WTC11 (cell line): ENCODE data around the gene OR51A2. TPM values are rescaled to one million over a fixed set of nuclear protein-coding genes. Genes with fewer than 3 reads are reported as not detected.

Source experiments
- ATAC-seq: fragments of 200-7000 bp; cut with Tn5 transposase; 2 replicates; pipeline ENCODE4 v1.10.0; 2021; ENCODE audit warnings: mild to moderate bottlenecking, moderate library complexity
- CTCF ChIA-PET: fragments of 300-600 bp; sonication (Branson Sonifier 250); formaldehyde crosslinking; loops from one replicate; lab custom pipeline; 2021; ENCODE audit warnings: antibody characterized with exemption; lab: Charles Lee
- POLR2A ChIA-PET: fragments of 350-600 bp; sonication (Branson Sonifier 250); formaldehyde crosslinking; loops from one replicate; lab custom pipeline; 2021; ENCODE audit warnings: antibody characterized with exemption; lab: Charles Lee
- DNase-seq: peaks from one replicate; pipeline ENCODE4 v3.0.0; 2021; ENCODE audit warnings: low spot score
- H3K27ac Mint-ChIP-seq: 2 replicates; pipeline ENCODE4 v1.8.0; 2021; ENCODE audit warnings: mixed read lengths
- H3K27me3 Mint-ChIP-seq: 2 replicates; pipeline ENCODE4 v1.8.0; 2021; ENCODE audit warnings: low read depth, mild to moderate bottlenecking, moderate library complexity, mixed read lengths
- H3K36me3 Mint-ChIP-seq: 2 replicates; pipeline ENCODE4 v1.8.0; 2021; ENCODE audit warnings: mixed read lengths
- H3K4me1 Mint-ChIP-seq: 2 replicates; pipeline ENCODE4 v1.8.0; 2022; ENCODE audit warnings: mixed read lengths
- H3K4me3 Mint-ChIP-seq: 2 replicates; pipeline ENCODE4 v1.8.0; 2021; ENCODE audit warnings: mild to moderate bottlenecking, moderate library complexity, mixed read lengths
- H3K9me3 Mint-ChIP-seq: 2 replicates; pipeline ENCODE4 v1.8.0; 2021; ENCODE audit warnings: mixed read lengths
- ARID4B ChIP-seq: sonication (generic); formaldehyde crosslinking; IDR thresholded peaks from 2 replicates; pipeline ENCODE4 v1.8.0; 2023; ENCODE audit warnings: missing genetic modification reagents, mild to moderate bottlenecking, borderline replicate concordance
- CBFB ChIP-seq: sonication (generic); formaldehyde crosslinking; IDR thresholded peaks from 2 replicates; pipeline ENCODE4 v1.8.1; 2022; ENCODE audit warnings: mild to moderate bottlenecking, low read depth, missing genetic modification reagents
- E2F1 ChIP-seq: sonication (generic); formaldehyde crosslinking; IDR thresholded peaks from 2 replicates; pipeline ENCODE4 v1.8.0; 2022; ENCODE audit warnings: mild to moderate bottlenecking, missing genetic modification reagents
- E2F4 ChIP-seq: sonication (generic); formaldehyde crosslinking; IDR thresholded peaks from 2 replicates; pipeline ENCODE4 v1.8.1; 2022; ENCODE audit warnings: low read depth, mild to moderate bottlenecking, moderate library complexity, missing genetic modification reagents, borderline replicate concordance
- GABPB1 ChIP-seq: sonication (generic); formaldehyde crosslinking; IDR thresholded peaks from 2 replicates; pipeline ENCODE4 v1.8.1; 2023; ENCODE audit warnings: mild to moderate bottlenecking, missing genetic modification reagents
- HMGA2 ChIP-seq: fragments of 250-450 bp; sonication (Bioruptor Pico); IDR thresholded peaks from 2 replicates; pipeline ENCODE4 v1.4.0; 2021; ENCODE audit warnings: mild to moderate bottlenecking, moderate library complexity
- JAZF1 ChIP-seq: fragments of 250-450 bp; sonication (Bioruptor Pico); IDR thresholded peaks from 2 replicates; pipeline ENCODE4 v1.9.0; 2021; ENCODE audit warnings: moderate library complexity, mild to moderate bottlenecking, inconsistent platforms
- KAT7 ChIP-seq: sonication (generic); formaldehyde crosslinking; IDR thresholded peaks from 2 replicates; pipeline ENCODE4 v1.8.1; 2023; ENCODE audit warnings: missing genetic modification reagents, mild to moderate bottlenecking, borderline replicate concordance
- MLX ChIP-seq: sonication (generic); formaldehyde crosslinking; IDR thresholded peaks from 2 replicates; pipeline ENCODE4 v1.8.1; 2023; ENCODE audit warnings: mild to moderate bottlenecking, missing genetic modification reagents, moderate library complexity
- NR1H2 ChIP-seq: sonication (generic); formaldehyde crosslinking; IDR thresholded peaks from 2 replicates; pipeline ENCODE4 v1.9.0; 2021; ENCODE audit warnings: mild to moderate bottlenecking, moderate library complexity, missing genetic modification reagents
- RORB ChIP-seq: fragments of 250-450 bp; sonication (Bioruptor Pico); IDR thresholded peaks from 2 replicates; pipeline ENCODE4 v1.9.0; 2021; ENCODE audit warnings: mild to moderate bottlenecking
- SMAD3 ChIP-seq: sonication (generic); formaldehyde crosslinking; IDR thresholded peaks from 2 replicates; pipeline ENCODE4 v1.8.0; 2022; ENCODE audit warnings: missing genetic modification reagents, mild to moderate bottlenecking, borderline replicate concordance
- SP1 ChIP-seq: sonication (generic); formaldehyde crosslinking; conservative IDR thresholded peaks from 2 replicates; pipeline ENCODE4 v1.8.1; 2022; ENCODE audit warnings: missing genetic modification reagents
- STAT6 ChIP-seq: sonication (generic); formaldehyde crosslinking; conservative IDR thresholded peaks from 2 replicates; pipeline ENCODE4 v1.8.1; 2023; ENCODE audit warnings: mild to moderate bottlenecking, low read depth, missing genetic modification reagents, moderate library complexity
- ZNF232 ChIP-seq: sonication (generic); formaldehyde crosslinking; IDR thresholded peaks from 2 replicates; pipeline ENCODE4 v1.8.0; 2022; ENCODE audit warnings: mild to moderate bottlenecking, missing genetic modification reagents
- ZNF396 ChIP-seq: fragments of 250-450 bp; sonication (Bioruptor Pico); IDR thresholded peaks from 2 replicates; pipeline ENCODE4 v1.8.0; 2021; ENCODE audit warnings: mild to moderate bottlenecking, moderate library complexity, borderline replicate concordance
- ZNF416 ChIP-seq: fragments of 250-450 bp; sonication (Bioruptor Pico); IDR thresholded peaks from 2 replicates; pipeline ENCODE4 v1.9.0; 2021; ENCODE audit warnings: mild to moderate bottlenecking, inconsistent platforms
- ZNF423 ChIP-seq: fragments of 250-450 bp; sonication (Bioruptor Pico); IDR thresholded peaks from 2 replicates; pipeline ENCODE4 v2.1.2; 2022; ENCODE audit warnings: mild to moderate bottlenecking, moderate library complexity
- ZNF671 ChIP-seq: fragments of 250-450 bp; sonication (Bioruptor Pico); IDR thresholded peaks from 2 replicates; pipeline ENCODE4 v1.8.0; 2021; ENCODE audit warnings: mild to moderate bottlenecking
- total RNA-seq: library from RNA; stranded (reverse); gene quantifications from 3 replicates; pipeline ENCODE4 v1.2.3, GENCODE V29; 2021
- TF ChIP-seq, protein P1 (sequence below): sonication (generic); formaldehyde crosslinking; IDR thresholded peaks from 2 replicates; pipeline ENCODE4 v1.8.1; 2023; ENCODE audit warnings: mild to moderate bottlenecking, missing genetic modification reagents, moderate library complexity

The OR51A2 gene
- total RNA-seq, 1 experiment from 2014 or later: not detected

DNA sequence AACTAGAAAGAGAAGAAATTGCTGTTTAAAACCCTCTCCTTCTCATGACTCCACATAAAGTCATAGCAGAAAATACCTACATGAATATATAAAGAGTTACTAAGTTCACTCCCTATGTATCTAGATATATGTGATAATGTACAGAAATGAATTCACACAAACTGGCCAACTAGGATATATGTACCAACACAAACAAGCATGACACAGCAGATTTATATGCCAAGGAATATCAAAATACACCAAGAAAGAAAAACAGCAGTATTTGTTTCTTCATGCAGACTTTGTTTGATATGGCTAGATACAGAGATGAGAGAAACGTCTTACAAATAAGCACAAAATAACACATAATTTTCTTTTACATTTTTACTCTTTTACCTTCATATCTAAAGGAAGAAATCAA, 33.2 kb downstream of the OR51A2 start (continued):
- TF ChIP-seq ZNF232 (CRISPR knock-in tag): no peak
- TF ChIP-seq ZNF423: no peak

DNA sequence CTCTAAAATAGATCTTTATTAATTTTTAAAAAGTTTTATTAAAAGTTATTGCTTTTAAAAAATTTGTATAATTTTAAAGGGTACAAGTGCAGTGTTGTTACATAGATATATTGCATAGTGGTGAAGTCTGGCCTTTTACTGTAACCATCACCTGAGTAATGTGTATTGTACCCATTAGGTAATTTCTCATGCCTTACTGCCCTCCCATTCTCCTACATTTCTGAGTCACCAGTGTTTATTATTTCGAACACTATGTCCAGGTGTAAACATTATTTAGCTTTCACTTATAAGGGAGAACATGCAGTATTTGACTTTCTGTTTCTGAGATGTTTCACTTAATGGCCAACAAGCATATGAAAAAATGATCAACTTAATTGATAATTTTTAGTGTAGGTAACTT, 33.7 kb downstream of the OR51A2 start:
- H3K9me3 Mint-ChIP-seq: no peaks in the 10 kb centered on the region
- H3K27ac Mint-ChIP-seq: no peak overlapping the region
- DNase-seq (no peak), ATAC-seq (no peak)
- no peaks in the 10 kb centered on the region; the same call in 1 of the 2 replicates for H3K27me3 Mint-ChIP-seq
- no peaks in the 10 kb centered on the region for H3K4me1 Mint-ChIP-seq
- TF ChIP-seq GABPB1 (CRISPR knock-in tag) (no peak), ZNF671 (CRISPR knock-in tag) (no peak), KAT7 (CRISPR knock-in tag) (no peak)
- no peaks in the 10 kb centered on the region for H3K36me3 Mint-ChIP-seq
- CTCF ChIA-PET: no interaction called here
- POLR2A ChIA-PET: no interaction called here
- no peak overlapping the region for H3K4me3 Mint-ChIP-seq

GRCh38 chr11:4919250-4919649, 36.3 kb downstream of the OR51A2 start, which contains the start of gene OR51G2:
Gene OR51G2, minus strand, starts transcription at chr11:4919350. Its CDS starts 3,687 bp downstream, at chr11:4915663.
- Mint-ChIP-seq H3K27me3 (no peaks in the 10 kb centered on the region), H3K4me3 (no peak within 1 kb of the TSS), H3K9me3 (no peaks in the 10 kb centered on the region), H3K4me1 (no peaks in the 10 kb centered on the region), H3K27ac (no peak within 1 kb of the TSS), H3K36me3 (no peaks in the 10 kb centered on the region)
- ChIA-PET CTCF (no interaction called here), POLR2A (no interaction called here)
- no peak for DNase-seq
- TF ChIP-seq JAZF1 (CRISPR knock-in tag): no peak
- no peak for ATAC-seq

GRCh38 chr11:4916581-4916980, 38.9 kb downstream of the OR51A2 start:
- no peaks in the 10 kb centered on the region for H3K4me1 Mint-ChIP-seq
- no peak for DNase-seq
- no peaks in the 10 kb centered on the region for H3K9me3 Mint-ChIP-seq
- H3K36me3 Mint-ChIP-seq: no peaks in the 10 kb centered on the region
- POLR2A ChIA-PET: interaction anchor here (0.6 kb wide), 1 partner anchor 100 kb away, joined by 8 read pairs; no protein-coding TSS in a partner anchor
- no peak for ATAC-seq
- no peak overlapping the region for H3K27ac Mint-ChIP-seq
- H3K27me3 Mint-ChIP-seq: no peaks in the 10 kb centered on the region
- CTCF ChIA-PET: no interaction called here
- H3K4me3 Mint-ChIP-seq: no peak overlapping the region
- TF ChIP-seq SP1 (CRISPR knock-in tag): no peak
- no peak for TF ChIP-seq ZNF396 (CRISPR knock-in tag)
- no peak for TF ChIP-seq MLX (CRISPR knock-in tag)
- TF ChIP-seq, protein P1, sequence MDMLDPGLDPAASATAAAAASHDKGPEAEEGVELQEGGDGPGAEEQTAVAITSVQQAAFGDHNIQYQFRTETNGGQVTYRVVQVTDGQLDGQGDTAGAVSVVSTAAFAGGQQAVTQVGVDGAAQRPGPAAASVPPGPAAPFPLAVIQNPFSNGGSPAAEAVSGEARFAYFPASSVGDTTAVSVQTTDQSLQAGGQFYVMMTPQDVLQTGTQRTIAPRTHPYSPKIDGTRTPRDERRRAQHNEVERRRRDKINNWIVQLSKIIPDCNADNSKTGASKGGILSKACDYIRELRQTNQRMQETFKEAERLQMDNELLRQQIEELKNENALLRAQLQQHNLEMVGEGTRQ (CRISPR knock-in tag): no peak
- no peak for TF ChIP-seq E2F4
- TF ChIP-seq GABPB1 (CRISPR knock-in tag): no peak
- TF ChIP-seq ARID4B (CRISPR knock-in tag): no peak
- no peak for TF ChIP-seq HMGA2
- no peak for TF ChIP-seq ZNF416
- no peak for TF ChIP-seq CBFB (CRISPR knock-in tag)
- no peak for TF ChIP-seq NR1H2 (CRISPR knock-in tag)
- TF ChIP-seq ZNF671 (CRISPR knock-in tag): no peak
- no peak for TF ChIP-seq RORB (CRISPR knock-in tag)
- TF ChIP-seq ZNF423: no peak
- no peak for TF ChIP-seq STAT6
- no peak for TF ChIP-seq ZNF232 (CRISPR knock-in tag)
- no peak for TF ChIP-seq SMAD3 (CRISPR knock-in tag)
- TF ChIP-seq E2F1 (CRISPR knock-in tag): no peak
